HCT116 (cell line): Measurements from ENCODE around the gene ESR2. TPM values are rescaled to one million over a fixed set of nuclear protein-coding genes. Genes with fewer than 3 reads are reported as not detected.

Experiments
- ATAC-seq: fragments of 200-7000 bp; cut with Tn5 transposase; 2 replicates; pipeline ENCODE4 v1.9.1; 2020; ENCODE audit warnings: mild to moderate bottlenecking, moderate library complexity
- BruUV-seq: library from RNA; stranded (reverse); fragments of 400-500 nt; replicated peaks from 2 replicates; lab custom pipeline; 2021; lab: Mats Ljungman, UMichigan
- CTCF ChIA-PET: fragments of 300-600 bp; sonication (Branson Sonifier 250); formaldehyde crosslinking; loops from one replicate; lab custom pipeline; 2021; ENCODE audit warnings: antibody characterized with exemption; lab: Charles Lee
- POLR2A ChIA-PET: fragments of 300-600, 350-600 bp; sonication (Branson Sonifier 250); formaldehyde crosslinking; loops from one replicate; lab custom pipeline; 2021; ENCODE audit warnings: antibody characterized with exemption; lab: Charles Lee
- RAD21 ChIA-PET, 2 experiments: fragments of 300-600 bp; sonication (Branson Sonifier 250); formaldehyde crosslinking; loops; one replicate each; lab custom pipeline; 2023; ENCODE audit warnings: low total read pairs in 2 of 2; ENCODE audit not compliant: uncharacterized antibody in 2 of 2, unreplicated experiment in 2 of 2, low non-redundant PET in 1 of 2; lab: Charles Lee
- DNase-seq: peaks from one replicate; pipeline ENCODE4 v3.0.0-alpha.2; 2010; ENCODE audit warnings: low read depth, low spot score
- H2AFZ ChIP-seq: fragments of 200-600 bp; shearing (Covaris generic), sonication (generic); 2 replicates; pipeline ENCODE4 v1.6.1; 2017; ENCODE audit warnings: low read depth, mixed run types, mixed read lengths, antibody characterized with exemption, low read length; ENCODE audit not compliant: poor library complexity, severe bottlenecking
- H3K27ac ChIP-seq: 2 replicates; pipeline ENCODE4 v1.5.1; 2012; ENCODE audit warnings: low read depth, low read length
- H3K27me3 ChIP-seq: fragments of 200-600 bp; sonication (generic); 2 replicates; pipeline ENCODE4 v1.6.1; 2016; ENCODE audit warnings: mixed run types, low read length, mixed read lengths; ENCODE audit not compliant: insufficient read depth
- H3K36me3 ChIP-seq, 2 experiments: fragments of 200-500 bp in 1 of 2; fragments of 200-600 bp in 1 of 2; sonication (Bioruptor generic) in 1 of 2; sonication (generic) in 1 of 2; 2 replicates each; pipeline versions ENCODE4 v1.5.1 to v1.6.1; 2014 to 2016; ENCODE audit warnings: low read length in 2 of 2, inconsistent platforms in 1 of 2, mixed read lengths in 1 of 2, mixed run types in 1 of 2; ENCODE audit not compliant: insufficient read depth in 2 of 2, control insufficient read depth in 1 of 2
- H3K4me1 ChIP-seq, 2 experiments: fragments of 200-600 bp in 1 of 2; sonication (generic) in 1 of 2; 2 replicates each; pipeline versions ENCODE4 v1.5.1 to v1.6.1; 2012 to 2017; ENCODE audit warnings: low read length in 2 of 2, inconsistent platforms in 1 of 2, mild to moderate bottlenecking in 1 of 2, mixed read lengths in 1 of 2, mixed run types in 1 of 2, moderate library complexity in 1 of 2; ENCODE audit not compliant: insufficient read depth in 2 of 2, control insufficient read depth in 1 of 2
- H3K4me2 ChIP-seq: fragments of 200-600 bp; sonication (generic); 2 replicates; pipeline ENCODE4 v1.6.1; 2017; ENCODE audit warnings: mixed run types, low read length, mixed read lengths
- H3K4me3 ChIP-seq, 2 experiments: fragments of 200-600 bp in 1 of 2; sonication (generic) in 1 of 2; replicated peaks in 1 of 2; 2 replicates each; pipeline ENCODE4 v1.5.1; 2011 to 2016; ENCODE audit warnings: low read length in 2 of 2, control low read depth in 1 of 2, low read depth in 1 of 2, mild to moderate bottlenecking in 1 of 2, mixed read lengths in 1 of 2, mixed run types in 1 of 2
- H3K79me2 ChIP-seq: fragments of 200-600 bp; sonication (generic); 2 replicates; pipeline ENCODE4 v1.6.1; 2017; ENCODE audit warnings: mild to moderate bottlenecking, mixed run types, low read length, moderate library complexity, mixed read lengths; ENCODE audit not compliant: insufficient read depth
- H3K9ac ChIP-seq: fragments of 200-600 bp; sonication (generic); 2 replicates; pipeline ENCODE4 v1.6.1; 2016; ENCODE audit warnings: low read length, mixed read lengths
- H3K9me2 ChIP-seq: fragments of 200-600 bp; sonication (generic), shearing (Covaris generic); 2 replicates; pipeline ENCODE4 v1.6.1; 2017; ENCODE audit warnings: mixed run types, mild to moderate bottlenecking, moderate library complexity; ENCODE audit not compliant: insufficient read depth
- H3K9me3 ChIP-seq, 2 experiments: fragments of 200-500 bp in 1 of 2; fragments of 200-600 bp in 1 of 2; sonication (Bioruptor generic) in 1 of 2; sonication (generic) in 1 of 2; 2 replicates each; pipeline ENCODE4 v1.6.1; 2014 to 2017; ENCODE audit warnings: low read length in 2 of 2, mixed read lengths in 2 of 2, inconsistent platforms in 1 of 2, low read depth in 1 of 2, mild to moderate bottlenecking in 1 of 2, mixed run types in 1 of 2, moderate library complexity in 1 of 2; ENCODE audit not compliant: control insufficient read depth in 1 of 2, insufficient read depth in 1 of 2
- H4K20me1 ChIP-seq: fragments of 200-600 bp; sonication (generic), shearing (Covaris generic); 2 replicates; pipeline ENCODE4 v1.6.1; 2017; ENCODE audit warnings: mixed run types, mild to moderate bottlenecking, moderate library complexity; ENCODE audit not compliant: insufficient read depth
- CBX3 ChIP-seq: IDR thresholded peaks from 2 replicates; pipeline ENCODE4 v1.6.1; 2012; ENCODE audit warnings: low read depth
- CEBPB ChIP-seq: IDR thresholded peaks from 2 replicates; pipeline ENCODE4 v1.6.1; 2012; ENCODE audit warnings: low read depth
- EGR1 ChIP-seq: IDR thresholded peaks from 2 replicates; pipeline ENCODE4 v1.6.1; 2012; ENCODE audit warnings: low read depth
- ELF1 ChIP-seq: IDR thresholded peaks from 2 replicates; pipeline ENCODE4 v1.6.1; 2012; ENCODE audit warnings: low read depth, borderline replicate concordance
- EZH2 ChIP-seq: fragments of 200-600 bp; sonication (generic); IDR thresholded peaks from 2 replicates; pipeline ENCODE4 v1.6.1; 2017; ENCODE audit warnings: antibody characterized with exemption, mixed run types
- EZH2phosphoT487 ChIP-seq: fragments of 200-600 bp; IDR thresholded peaks from 2 replicates; pipeline ENCODE4 v1.6.1; 2018; ENCODE audit warnings: antibody characterized with exemption, borderline replicate concordance
- JUND ChIP-seq: IDR thresholded peaks from 2 replicates; pipeline ENCODE4 v1.6.1; 2012
- POLR2AphosphoS5 ChIP-seq: IDR thresholded peaks from 2 replicates; pipeline ENCODE4 v1.6.1; 2011; ENCODE audit warnings: mild to moderate bottlenecking, low read depth, low read length, moderate library complexity
- RAD21 ChIP-seq: IDR thresholded peaks from 2 replicates; pipeline ENCODE4 v1.6.1; 2012; ENCODE audit warnings: low read depth, mild to moderate bottlenecking
- SIN3A ChIP-seq: IDR thresholded peaks from 2 replicates; pipeline ENCODE4 v1.6.1; 2012; ENCODE audit warnings: low read depth
- SP1 ChIP-seq: IDR thresholded peaks from 2 replicates; pipeline ENCODE4 v1.6.1; 2012; ENCODE audit warnings: low read depth
- SRF ChIP-seq: IDR thresholded peaks from 2 replicates; pipeline ENCODE4 v1.6.1; 2012; ENCODE audit warnings: low read depth
- TCF7L2 ChIP-seq: IDR thresholded peaks from 2 replicates; pipeline ENCODE4 v1.7.0; 2011; ENCODE audit warnings: borderline replicate concordance, inconsistent platforms; ENCODE audit not compliant: insufficient read depth, insufficient read length; ENCODE audit errors: extremely low read depth
- ZFX ChIP-seq: fragments of 450-650 bp; IDR thresholded peaks from 2 replicates; pipeline ENCODE4 v1.6.1; 2017
- ZNF274 ChIP-seq: fragments of 200-500 bp; sonication (Bioruptor generic); IDR thresholded peaks from 2 replicates; pipeline ENCODE4 v1.6.1; 2014; ENCODE audit warnings: mild to moderate bottlenecking, low read depth, low read length, inconsistent platforms
- intact Hi-C: fragments of 100-400 bp; cut with micrococcal nuclease; formaldehyde crosslinking; loops from 2 replicates; pipeline ENCODE4 v1.10.0; 2022
- total RNA-seq: library from RNA; stranded (reverse); gene quantifications from one replicate; pipeline ENCODE4 v1.2.1, GENCODE V29; 2021; ENCODE audit not compliant: unreplicated experiment
- TF ChIP-seq, protein P1 (sequence below): IDR thresholded peaks from 2 replicates; pipeline ENCODE4 v1.6.1; 2012
- TF ChIP-seq, protein P2 (sequence below): IDR thresholded peaks from 2 replicates; pipeline ENCODE4 v1.6.1; 2011; ENCODE audit warnings: mild to moderate bottlenecking, low read length, moderate library complexity; ENCODE audit not compliant: insufficient replicate concordance; ENCODE audit errors: extremely low read depth
- TF ChIP-seq, protein P3 (sequence below), 3 experiments: fragments of 200-600 bp in 1 of 3; sonication (generic) in 1 of 3; IDR thresholded peaks in 2 of 3; conservative IDR thresholded peaks in 1 of 3; 2 replicates each; pipeline ENCODE4 v1.5.1; 2012 to 2017; ENCODE audit warnings: low read depth in 2 of 3, low read length in 2 of 3, antibody characterized with exemption in 1 of 3, borderline replicate concordance in 1 of 3, control low read depth in 1 of 3, mild to moderate bottlenecking in 1 of 3, mixed read lengths in 1 of 3, mixed run types in 1 of 3, moderate library complexity in 1 of 3; ENCODE audit not compliant: insufficient read depth in 1 of 3
- TF ChIP-seq, protein P4 (sequence below): IDR thresholded peaks from 2 replicates; pipeline ENCODE4 v1.6.1; 2012
- TF ChIP-seq, protein P5 (sequence below): IDR thresholded peaks from 2 replicates; pipeline ENCODE4 v1.6.1; 2012; ENCODE audit warnings: low read depth

ESR2 gene
- total RNA-seq, 1 experiment from 2014 or later = 0.32 TPM

DNA sequence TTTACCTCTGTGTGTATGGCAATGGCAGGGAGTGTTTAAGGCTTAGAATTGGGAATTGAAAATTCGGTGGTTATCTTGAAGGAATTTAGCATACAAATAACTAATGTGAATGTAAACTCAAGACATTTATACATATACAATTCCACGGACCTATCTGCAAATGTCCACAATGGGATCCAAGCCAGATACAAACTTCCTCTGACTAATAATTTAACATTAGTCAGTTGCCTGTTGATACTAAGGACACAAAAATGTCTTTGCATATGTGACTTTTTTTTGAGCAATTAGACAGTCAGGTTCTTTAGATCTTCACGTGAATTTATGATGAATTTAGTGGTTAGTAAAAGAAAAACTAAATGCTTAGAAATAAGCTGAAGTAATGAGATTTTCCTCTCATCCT, 40.5 kb downstream of the ESR2 start:
- Histone ChIP-seq H3K9ac (no peak overlapping the region), H3K9me3 (no peaks in the 10 kb centered on the region), H3K27ac (no peak overlapping the region), H3K79me2 (no peaks in the 10 kb centered on the region), H4K20me1 (no peaks in the 10 kb centered on the region), H3K4me1 (no peaks in the 10 kb centered on the region), H2AFZ (no peak overlapping the region), H3K36me3 (no peaks in the 10 kb centered on the region), H3K4me3 (no peak overlapping the region), H3K4me2 (no peak overlapping the region), H3K9me2 (no peaks in the 10 kb centered on the region), H3K27me3 (no peaks in the 10 kb centered on the region)
- ChIA-PET CTCF (no interaction called here), POLR2A (no interaction called here), RAD21 (no interaction called here)
- no peak for ATAC-seq
- TF ChIP-seq SP1 (no peak), EZH2 (no peak), CBX3 (no peak), POLR2AphosphoS5 (no peak), ZNF274 (no peak), ELF1 (no peak), SIN3A (no peak), SRF (no peak), JUND (no peak), EGR1 (no peak), ZFX (no peak), RAD21 (no peak), CEBPB (no peak), TCF7L2 (no peak), EZH2phosphoT487 (no peak)
- TF ChIP-seq, protein P1, sequence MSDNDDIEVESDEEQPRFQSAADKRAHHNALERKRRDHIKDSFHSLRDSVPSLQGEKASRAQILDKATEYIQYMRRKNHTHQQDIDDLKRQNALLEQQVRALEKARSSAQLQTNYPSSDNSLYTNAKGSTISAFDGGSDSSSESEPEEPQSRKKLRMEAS = no peak
- TF ChIP-seq, protein P2, sequence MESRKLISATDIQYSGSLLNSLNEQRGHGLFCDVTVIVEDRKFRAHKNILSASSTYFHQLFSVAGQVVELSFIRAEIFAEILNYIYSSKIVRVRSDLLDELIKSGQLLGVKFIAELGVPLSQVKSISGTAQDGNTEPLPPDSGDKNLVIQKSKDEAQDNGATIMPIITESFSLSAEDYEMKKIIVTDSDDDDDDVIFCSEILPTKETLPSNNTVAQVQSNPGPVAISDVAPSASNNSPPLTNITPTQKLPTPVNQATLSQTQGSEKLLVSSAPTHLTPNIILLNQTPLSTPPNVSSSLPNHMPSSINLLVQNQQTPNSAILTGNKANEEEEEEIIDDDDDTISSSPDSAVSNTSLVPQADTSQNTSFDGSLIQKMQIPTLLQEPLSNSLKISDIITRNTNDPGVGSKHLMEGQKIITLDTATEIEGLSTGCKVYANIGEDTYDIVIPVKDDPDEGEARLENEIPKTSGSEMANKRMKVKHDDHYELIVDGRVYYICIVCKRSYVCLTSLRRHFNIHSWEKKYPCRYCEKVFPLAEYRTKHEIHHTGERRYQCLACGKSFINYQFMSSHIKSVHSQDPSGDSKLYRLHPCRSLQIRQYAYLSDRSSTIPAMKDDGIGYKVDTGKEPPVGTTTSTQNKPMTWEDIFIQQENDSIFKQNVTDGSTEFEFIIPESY = no peak
- TF ChIP-seq, protein P3, sequence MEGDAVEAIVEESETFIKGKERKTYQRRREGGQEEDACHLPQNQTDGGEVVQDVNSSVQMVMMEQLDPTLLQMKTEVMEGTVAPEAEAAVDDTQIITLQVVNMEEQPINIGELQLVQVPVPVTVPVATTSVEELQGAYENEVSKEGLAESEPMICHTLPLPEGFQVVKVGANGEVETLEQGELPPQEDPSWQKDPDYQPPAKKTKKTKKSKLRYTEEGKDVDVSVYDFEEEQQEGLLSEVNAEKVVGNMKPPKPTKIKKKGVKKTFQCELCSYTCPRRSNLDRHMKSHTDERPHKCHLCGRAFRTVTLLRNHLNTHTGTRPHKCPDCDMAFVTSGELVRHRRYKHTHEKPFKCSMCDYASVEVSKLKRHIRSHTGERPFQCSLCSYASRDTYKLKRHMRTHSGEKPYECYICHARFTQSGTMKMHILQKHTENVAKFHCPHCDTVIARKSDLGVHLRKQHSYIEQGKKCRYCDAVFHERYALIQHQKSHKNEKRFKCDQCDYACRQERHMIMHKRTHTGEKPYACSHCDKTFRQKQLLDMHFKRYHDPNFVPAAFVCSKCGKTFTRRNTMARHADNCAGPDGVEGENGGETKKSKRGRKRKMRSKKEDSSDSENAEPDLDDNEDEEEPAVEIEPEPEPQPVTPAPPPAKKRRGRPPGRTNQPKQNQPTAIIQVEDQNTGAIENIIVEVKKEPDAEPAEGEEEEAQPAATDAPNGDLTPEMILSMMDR (IDR thresholded peaks at IDR 0.05 in 2 of 3, conservative IDR thresholded peaks at IDR 0.05 in 1 of 3; ENCODE audit: borderline replicate concordance in 1 of 3, insufficient read depth in 1 of 3, low read depth in 2 of 3, low read length in 2 of 3) = no peak
- TF ChIP-seq, protein P4, sequence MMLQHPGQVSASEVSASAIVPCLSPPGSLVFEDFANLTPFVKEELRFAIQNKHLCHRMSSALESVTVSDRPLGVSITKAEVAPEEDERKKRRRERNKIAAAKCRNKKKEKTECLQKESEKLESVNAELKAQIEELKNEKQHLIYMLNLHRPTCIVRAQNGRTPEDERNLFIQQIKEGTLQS = no peak
- TF ChIP-seq, protein P5, sequence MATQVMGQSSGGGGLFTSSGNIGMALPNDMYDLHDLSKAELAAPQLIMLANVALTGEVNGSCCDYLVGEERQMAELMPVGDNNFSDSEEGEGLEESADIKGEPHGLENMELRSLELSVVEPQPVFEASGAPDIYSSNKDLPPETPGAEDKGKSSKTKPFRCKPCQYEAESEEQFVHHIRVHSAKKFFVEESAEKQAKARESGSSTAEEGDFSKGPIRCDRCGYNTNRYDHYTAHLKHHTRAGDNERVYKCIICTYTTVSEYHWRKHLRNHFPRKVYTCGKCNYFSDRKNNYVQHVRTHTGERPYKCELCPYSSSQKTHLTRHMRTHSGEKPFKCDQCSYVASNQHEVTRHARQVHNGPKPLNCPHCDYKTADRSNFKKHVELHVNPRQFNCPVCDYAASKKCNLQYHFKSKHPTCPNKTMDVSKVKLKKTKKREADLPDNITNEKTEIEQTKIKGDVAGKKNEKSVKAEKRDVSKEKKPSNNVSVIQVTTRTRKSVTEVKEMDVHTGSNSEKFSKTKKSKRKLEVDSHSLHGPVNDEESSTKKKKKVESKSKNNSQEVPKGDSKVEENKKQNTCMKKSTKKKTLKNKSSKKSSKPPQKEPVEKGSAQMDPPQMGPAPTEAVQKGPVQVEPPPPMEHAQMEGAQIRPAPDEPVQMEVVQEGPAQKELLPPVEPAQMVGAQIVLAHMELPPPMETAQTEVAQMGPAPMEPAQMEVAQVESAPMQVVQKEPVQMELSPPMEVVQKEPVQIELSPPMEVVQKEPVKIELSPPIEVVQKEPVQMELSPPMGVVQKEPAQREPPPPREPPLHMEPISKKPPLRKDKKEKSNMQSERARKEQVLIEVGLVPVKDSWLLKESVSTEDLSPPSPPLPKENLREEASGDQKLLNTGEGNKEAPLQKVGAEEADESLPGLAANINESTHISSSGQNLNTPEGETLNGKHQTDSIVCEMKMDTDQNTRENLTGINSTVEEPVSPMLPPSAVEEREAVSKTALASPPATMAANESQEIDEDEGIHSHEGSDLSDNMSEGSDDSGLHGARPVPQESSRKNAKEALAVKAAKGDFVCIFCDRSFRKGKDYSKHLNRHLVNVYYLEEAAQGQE = no peak
- intact Hi-C loops = no loop called here
- DNase-seq = no peak
- BruUV-seq = no TSS peak
